ENCODE data around the gene CDKN2A.

Gene CDKN2A

GRCh38 chr9:21996438-21996837 is 2.2 kb upstream of the CDKN2A start:
- no peaks in the 10 kb centered on the region for H3K79me2 ChIP-seq (ENCODE audit: control insufficient read depth, low read length)

GRCh38 chr9:21995666-21996398 is 1.6 kb upstream of the CDKN2A start:
- Histone ChIP-seq H3K4me2 (ENCODE audit: low read length) (no peak overlapping the region), H3K9me2 (replicated peaks; ENCODE audit: control insufficient read depth, low read length) (no peaks in the 10 kb centered on the region), H3K79me2 (ENCODE audit: control insufficient read depth, low read length) (no peaks in the 10 kb centered on the region), H3K36me3 (ENCODE audit: control insufficient read depth, low read length) (no peaks in the 10 kb centered on the region), H3F3A (ENCODE audit: control insufficient read depth, insufficient read depth) (no peaks in the 10 kb centered on the region), H3K9me3 (ENCODE audit: control insufficient read depth, insufficient read depth, low read length) (no peaks in the 10 kb centered on the region), H3K4me1 (ENCODE audit: control insufficient read depth, low read length) (no peaks in the 10 kb centered on the region), H3K27ac (ENCODE audit: low read depth, low read length) (no peak overlapping the region), H3K4me3 (ENCODE audit: low read length) (no peak overlapping the region), H3K27me3 (ENCODE audit: control insufficient read depth, low read length) (no peaks in the 10 kb centered on the region), H4K20me1 (ENCODE audit: control insufficient read depth, insufficient read depth, low read depth, low read length) (no peaks in the 10 kb centered on the region)
- no peak for TF ChIP-seq CTCF (IDR thresholded peaks at IDR 0.05; ENCODE audit: low read depth, low read length, poor library complexity, severe bottlenecking)
- TF ChIP-seq EZH2phosphoT487 (IDR thresholded peaks at IDR 0.05; ENCODE audit: borderline replicate concordance, low read length): no peak

More at GRCh38 chr9:21996438-21996837, 2.2 kb upstream of the CDKN2A start:
- Histone ChIP-seq H3K36me3 (ENCODE audit: control insufficient read depth, low read length) (no peaks in the 10 kb centered on the region), H3K9me3 (ENCODE audit: control insufficient read depth, insufficient read depth, low read length) (no peaks in the 10 kb centered on the region), H3K9me2 (replicated peaks; ENCODE audit: control insufficient read depth, low read length) (no peaks in the 10 kb centered on the region), H3K4me3 (ENCODE audit: low read length) (no peak overlapping the region), H3F3A (ENCODE audit: control insufficient read depth, insufficient read depth) (no peaks in the 10 kb centered on the region), H3K4me2 (ENCODE audit: low read length) (no peak overlapping the region), H3K27me3 (ENCODE audit: control insufficient read depth, low read length) (no peaks in the 10 kb centered on the region), H4K20me1 (ENCODE audit: control insufficient read depth, insufficient read depth, low read depth, low read length) (no peaks in the 10 kb centered on the region), H3K4me1 (ENCODE audit: control insufficient read depth, low read length) (no peaks in the 10 kb centered on the region), H3K27ac (ENCODE audit: low read depth, low read length) (no peak overlapping the region)
- TF ChIP-seq CTCF (IDR thresholded peaks at IDR 0.05; ENCODE audit: low read depth, low read length, poor library complexity, severe bottlenecking): no peak
- no peak for TF ChIP-seq EZH2phosphoT487 (IDR thresholded peaks at IDR 0.05; ENCODE audit: borderline replicate concordance, low read length)

- Histone ChIP-seq H3K4me3 (ENCODE audit: low read length) (no peak overlapping the region), H3K9me3 (ENCODE audit: control insufficient read depth, insufficient read depth, low read length) (no peaks in the 10 kb centered on the region), H3K4me2 (ENCODE audit: low read length) (no peak overlapping the region), H4K20me1 (ENCODE audit: control insufficient read depth, insufficient read depth, low read depth, low read length) (no peaks in the 10 kb centered on the region), H3K27me3 (ENCODE audit: control insufficient read depth, low read length) (no peaks in the 10 kb centered on the region), H3K36me3 (ENCODE audit: control insufficient read depth, low read length) (no peaks in the 10 kb centered on the region), H3K27ac (ENCODE audit: low read depth, low read length) (no peak overlapping the region), H3F3A (ENCODE audit: control insufficient read depth, insufficient read depth) (no peaks in the 10 kb centered on the region), H3K4me1 (ENCODE audit: control insufficient read depth, low read length) (no peaks in the 10 kb centered on the region), H3K79me2 (ENCODE audit: control insufficient read depth, low read length) (no peaks in the 10 kb centered on the region), H3K9me2 (replicated peaks; ENCODE audit: control insufficient read depth, low read length) (no peaks in the 10 kb centered on the region)
- no peak for TF ChIP-seq CTCF (IDR thresholded peaks at IDR 0.05; ENCODE audit: low read depth, low read length, poor library complexity, severe bottlenecking)
- TF ChIP-seq EZH2phosphoT487 (IDR thresholded peaks at IDR 0.05; ENCODE audit: borderline replicate concordance, low read length): no peak
Measured at GRCh38 chr9:21995006-21995665, 944 bp upstream of the CDKN2A start.

All from DOHH2 (cell line).